Measurements from ENCODE around the gene COL1A1.

The COL1A1 gene

GRCh38 chr17:50149417-50150353, 51.7 kb downstream of the COL1A1 start:
- no peak for TF ChIP-seq ZNF274 (IDR thresholded peaks at IDR 0.05; ENCODE audit: low read depth, low read length)
- peak overlapping the region; percentile 90 for H3K4me3 ChIP-seq (ENCODE audit: low read length)

- TF ChIP-seq ZNF274 (IDR thresholded peaks at IDR 0.05; ENCODE audit: low read depth, low read length) = no peak
These were observed 52.4 kb downstream of the COL1A1 start for GRCh38 chr17:50149091-50149416.

GRCh38 chr17:50148226-50149090, 53.0 kb downstream of the COL1A1 start:
- no peak for TF ChIP-seq ZNF274 (IDR thresholded peaks at IDR 0.05; ENCODE audit: low read depth, low read length)
- H3K4me3 ChIP-seq (ENCODE audit: low read length) = peak overlapping the region; percentile 90

More at GRCh38 chr17:50149091-50149416, 52.4 kb downstream of the COL1A1 start:
- peak overlapping the region; percentile 90 for H3K4me3 ChIP-seq (ENCODE audit: low read length)

- H3K4me3 ChIP-seq (ENCODE audit: low read length) = peak overlapping the region; percentile 90
- no peak for TF ChIP-seq ZNF274 (IDR thresholded peaks at IDR 0.05; ENCODE audit: low read depth, low read length)
These were observed 53.6 kb downstream of the COL1A1 start for GRCh38 chr17:50147841-50148225.

- peak overlapping the region; percentile 90 for H3K4me3 ChIP-seq (ENCODE audit: low read length)
- no peak for TF ChIP-seq ZNF274 (IDR thresholded peaks at IDR 0.05; ENCODE audit: low read depth, low read length)
These were observed 54.3 kb downstream of the COL1A1 start for GRCh38 chr17:50146927-50147665.

- H3K4me3 ChIP-seq (ENCODE audit: low read length) = peak overlapping the region; percentile 90; the same call in 1 of the 2 replicates
- no peak for TF ChIP-seq ZNF274 (IDR thresholded peaks at IDR 0.05; ENCODE audit: low read depth, low read length)
These were observed 55.1 kb downstream of the COL1A1 start for GRCh38 chr17:50146230-50146926.

- H3K4me3 ChIP-seq (ENCODE audit: low read length) = no peak overlapping the region; the same call in 1 of the 2 replicates
- no peak for TF ChIP-seq ZNF274 (IDR thresholded peaks at IDR 0.05; ENCODE audit: low read depth, low read length)
These were observed 55.8 kb downstream of the COL1A1 start for GRCh38 chr17:50145532-50146229.

- H3K4me3 ChIP-seq (ENCODE audit: low read length) = no peak overlapping the region
- no peak for TF ChIP-seq ZNF274 (IDR thresholded peaks at IDR 0.05; ENCODE audit: low read depth, low read length)
These were observed 56.4 kb downstream of the COL1A1 start for GRCh38 chr17:50144845-50145531.

- TF ChIP-seq ZNF274 (IDR thresholded peaks at IDR 0.05; ENCODE audit: low read depth, low read length) = no peak
- no peak overlapping the region for H3K4me3 ChIP-seq (ENCODE audit: low read length)
These were observed 57.1 kb downstream of the COL1A1 start for GRCh38 chr17:50144355-50144754.

- TF ChIP-seq ZNF274 (IDR thresholded peaks at IDR 0.05; ENCODE audit: low read depth, low read length) = no peak
- no peak overlapping the region for H3K4me3 ChIP-seq (ENCODE audit: low read length)
These were observed 57.8 kb downstream of the COL1A1 start for GRCh38 chr17:50143461-50144176.

- TF ChIP-seq ZNF274 (IDR thresholded peaks at IDR 0.05; ENCODE audit: low read depth, low read length) = no peak
- H3K4me3 ChIP-seq (ENCODE audit: low read length) = no peak overlapping the region
These were observed 59.7 kb downstream of the COL1A1 start for GRCh38 chr17:50141745-50142110.

All from GM08714 (cell line).